GM19395 (cell line): ENCODE measurements around the gene ANO10.

Experiments used
- ATAC-seq: cut with Tn5 transposase; IDR thresholded peaks from one replicate; pipeline ENCODE4 v1.9.1; 2021; ENCODE audit warnings: mild to moderate bottlenecking, moderate library complexity; ENCODE audit not compliant: unreplicated experiment

ANO10 gene

GRCh38 chr3:43326891-43327581, 294.8 kb downstream of the ANO10 start:
- ATAC-seq, result no peak

GRCh38 chr3:43323541-43323940, 298.3 kb downstream of the ANO10 start:
- no peak for ATAC-seq

GRCh38 chr3:43320288-43320687, 301.5 kb downstream of the ANO10 start:
- no peak for ATAC-seq

DNA sequence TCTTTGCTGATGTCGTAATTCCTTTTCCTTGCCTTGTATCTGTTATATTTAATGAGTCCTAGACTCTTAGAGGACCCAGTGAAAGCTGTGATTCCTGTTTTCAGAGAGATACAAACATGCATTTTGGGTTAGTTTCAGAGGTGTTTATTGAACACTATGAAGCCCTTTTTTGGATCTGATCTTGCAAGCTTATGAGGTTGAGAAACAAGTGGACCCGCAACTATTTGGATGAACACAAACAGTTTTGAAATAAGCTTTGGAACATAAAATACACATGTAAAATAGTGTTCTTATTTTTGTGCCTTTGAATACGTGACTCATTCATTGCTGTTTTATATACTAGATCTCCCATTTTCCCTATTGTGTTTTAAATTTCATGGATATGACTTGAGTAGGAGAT, 302.0 kb downstream of the ANO10 start:
- no peak for ATAC-seq

- no peak for ATAC-seq
Observed at GRCh38 chr3:43319376-43319775, 302.4 kb downstream of the ANO10 start.

- no peak for ATAC-seq
Observed at GRCh38 chr3:43317461-43318316, 304.1 kb downstream of the ANO10 start.

DNA sequence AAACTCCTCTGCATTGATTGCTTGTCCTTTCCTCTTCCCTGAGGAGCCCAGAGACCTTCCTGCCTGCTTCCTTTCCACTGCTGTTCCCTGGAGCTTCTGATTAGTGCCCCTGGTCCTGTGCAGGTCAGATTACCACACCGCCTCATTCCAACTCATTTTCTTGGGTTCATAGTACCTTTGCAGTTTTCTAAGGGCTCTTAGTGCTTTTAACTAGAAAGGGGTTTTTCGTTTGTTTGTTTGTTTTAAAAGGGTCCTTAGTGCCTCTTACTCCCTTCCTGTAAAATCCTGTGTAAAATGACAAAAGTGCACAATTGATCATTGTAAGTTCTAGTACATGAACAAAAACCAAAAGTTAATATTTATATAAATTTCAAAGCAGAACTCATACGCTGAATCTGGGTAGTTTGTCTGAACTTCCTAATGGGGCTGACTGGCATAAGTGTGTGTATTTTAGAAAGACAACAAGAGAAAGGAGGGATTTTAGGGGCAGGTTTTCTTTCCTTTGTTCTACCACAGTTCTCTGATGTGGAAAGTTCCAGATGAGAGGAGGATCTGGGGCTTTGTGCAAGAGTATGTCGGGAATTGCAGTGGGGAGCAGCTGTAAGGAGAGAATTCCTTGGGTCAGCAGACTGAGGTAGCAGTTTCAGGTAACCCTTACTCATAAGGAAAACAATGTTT, 304.9 kb downstream of the ANO10 start:
- ATAC-seq, result no peak
